HG03439 (cell line): ENCODE measurements around the gene TEC.

Experiments
- ATAC-seq: cut with Tn5 transposase; IDR thresholded peaks from one replicate; pipeline ENCODE4 v1.9.1; 2021; ENCODE audit warnings: mild to moderate bottlenecking, moderate library complexity; ENCODE audit not compliant: unreplicated experiment

Gene TEC

GRCh38 chr4:48093991-48094416 lies 175.6 kb downstream of the TEC start:
- ATAC-seq = no peak

- no peak for ATAC-seq
Observed at GRCh38 chr4:48090621-48091020, 179.0 kb downstream of the TEC start.

GRCh38 chr4:48085821-48086589 lies 183.6 kb downstream of the TEC start:
- ATAC-seq = no peak
